ENCODE measurements around the gene TLE3. TPM values are rescaled to one million over a fixed set of nuclear protein-coding genes. Genes with fewer than 3 reads are reported as not detected.

TLE3 gene
- total and polyA plus RNA-seq, 2 donors (not counting 1 experiment from before 2014, with no cell fraction given) = 14.6 to 16.5 TPM

- Histone ChIP-seq H4K20me1 (ENCODE audit: control insufficient read depth, extremely low read depth, insufficient read depth, low read length) (no peaks in the 10 kb centered on the region), H3K9me3 (ENCODE audit: control insufficient read depth, insufficient read depth, low read depth, low read length) (no peaks in the 10 kb centered on the region), H3K27ac (ENCODE audit: insufficient read depth, low read length) (no peak overlapping the region), H3K9ac (ENCODE audit: insufficient read depth, low read length) (no peak overlapping the region), H3K27me3 (ENCODE audit: control insufficient read depth, insufficient read depth, low read length) (peaks cover 22% of the 10 kb centered on the region), H3K36me3 (ENCODE audit: control insufficient read depth, insufficient read depth, low read length) (no peaks in the 10 kb centered on the region), H3K4me1 (ENCODE audit: control insufficient read depth, extremely low read depth, insufficient read depth, low read length) (peaks cover 6% of the 10 kb centered on the region), H3K79me2 (ENCODE audit: control insufficient read depth, insufficient read depth, low read length) (no peaks in the 10 kb centered on the region), H3K4me2 (ENCODE audit: extremely low read depth, insufficient read depth, low read length) (peak overlapping the region; percentile 54), H2AFZ (ENCODE audit: low read length) (no peak overlapping the region), H3K4me3 (replicated peaks in 1 of 4; ENCODE audit: control extremely low read depth in 1 of 4, insufficient read depth in 1 of 4, low read depth in 3 of 4, low read length in 4 of 4) (no peak overlapping the region)
- TF ChIP-seq EZH2 (IDR thresholded peaks at IDR 0.05; ENCODE audit: low read length, missing control alignments) (no peak), CTCF (conservative IDR thresholded peaks at IDR 0.05 in 1 of 2, IDR thresholded peaks at IDR 0.05 in 1 of 2; ENCODE audit: low read depth in 1 of 2, low read length in 2 of 2) (peak in 1 of 2 donors; percentile 19)
- DNase-seq (ENCODE audit: low read depth in 2 of 2) = peak; percentile 94 to 97
These were observed 24.0 kb upstream of the TLE3 start for GRCh38 chr15:70121624-70122302.

- no peaks in the 10 kb centered on the region for H3K9me3 ChIP-seq (ENCODE audit: control insufficient read depth, insufficient read depth, low read depth, low read length)
- H3K79me2 ChIP-seq (ENCODE audit: control insufficient read depth, insufficient read depth, low read length) = no peaks in the 10 kb centered on the region
- H2AFZ ChIP-seq (ENCODE audit: low read length) = no peak overlapping the region
- H3K4me2 ChIP-seq (ENCODE audit: extremely low read depth, insufficient read depth, low read length) = peak overlapping the region; percentile 54
- no peak overlapping the region for H3K9ac ChIP-seq (ENCODE audit: insufficient read depth, low read length)
- TF ChIP-seq CTCF (conservative IDR thresholded peaks at IDR 0.05 in 1 of 2, IDR thresholded peaks at IDR 0.05 in 1 of 2; ENCODE audit: low read depth in 1 of 2, low read length in 2 of 2) (no peak), EZH2 (IDR thresholded peaks at IDR 0.05; ENCODE audit: low read length, missing control alignments) (no peak)
- H3K27me3 ChIP-seq (ENCODE audit: control insufficient read depth, insufficient read depth, low read length) = peaks cover 21% of the 10 kb centered on the region
- no peak overlapping the region for H3K4me3 ChIP-seq (replicated peaks in 1 of 4; ENCODE audit: control extremely low read depth in 1 of 4, insufficient read depth in 1 of 4, low read depth in 3 of 4, low read length in 4 of 4)
- peak in 1 of 2 donors; percentile 13 for DNase-seq (ENCODE audit: low read depth in 2 of 2)
- no peaks in the 10 kb centered on the region for H3K36me3 ChIP-seq (ENCODE audit: control insufficient read depth, insufficient read depth, low read length)
- H3K27ac ChIP-seq (ENCODE audit: insufficient read depth, low read length) = no peak overlapping the region
- H3K4me1 ChIP-seq (ENCODE audit: control insufficient read depth, extremely low read depth, insufficient read depth, low read length) = peaks cover 6% of the 10 kb centered on the region
- no peaks in the 10 kb centered on the region for H4K20me1 ChIP-seq (ENCODE audit: control insufficient read depth, extremely low read depth, insufficient read depth, low read length)
These were observed 23.4 kb upstream of the TLE3 start for GRCh38 chr15:70120958-70121623.

DNA sequence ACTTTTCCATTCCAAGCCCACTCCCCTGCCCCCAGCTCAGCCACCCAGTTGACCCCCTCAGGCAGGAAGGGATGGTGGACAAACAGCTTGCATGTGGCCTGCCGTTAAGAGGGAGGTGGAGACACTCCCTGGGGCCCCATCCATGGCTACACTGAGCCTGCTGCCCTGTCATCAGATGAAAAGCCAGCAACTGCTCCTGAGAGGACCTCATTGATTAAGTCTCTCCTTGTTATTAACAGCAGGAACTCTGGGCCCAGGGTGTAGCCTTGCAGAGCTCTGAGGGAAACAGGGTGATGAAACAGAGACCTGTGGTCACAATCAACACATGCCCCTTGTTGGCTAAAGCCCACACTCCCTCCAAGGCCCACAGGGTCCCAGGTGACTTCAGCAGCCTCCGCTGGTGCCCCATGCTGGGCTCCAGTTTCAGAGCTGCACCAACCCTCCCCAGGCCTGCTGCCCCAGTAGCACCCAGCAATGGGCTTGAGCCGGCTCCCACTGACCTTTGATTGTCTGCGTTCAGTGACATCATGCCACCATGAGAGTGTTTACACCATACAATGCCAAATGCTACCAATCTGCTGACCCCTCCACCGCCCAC is 22.3 kb upstream of the TLE3 start:
- Histone ChIP-seq H3K79me2 (ENCODE audit: control insufficient read depth, insufficient read depth, low read length) (no peaks in the 10 kb centered on the region), H2AFZ (ENCODE audit: low read length) (no peak overlapping the region), H3K27ac (ENCODE audit: insufficient read depth, low read length) (no peak overlapping the region), H3K4me2 (ENCODE audit: extremely low read depth, insufficient read depth, low read length) (no peak overlapping the region), H4K20me1 (ENCODE audit: control insufficient read depth, extremely low read depth, insufficient read depth, low read length) (no peaks in the 10 kb centered on the region), H3K27me3 (ENCODE audit: control insufficient read depth, insufficient read depth, low read length) (peaks cover 11% of the 10 kb centered on the region), H3K36me3 (ENCODE audit: control insufficient read depth, insufficient read depth, low read length) (no peaks in the 10 kb centered on the region), H3K4me1 (ENCODE audit: control insufficient read depth, extremely low read depth, insufficient read depth, low read length) (peaks cover 6% of the 10 kb centered on the region), H3K9ac (ENCODE audit: insufficient read depth, low read length) (no peak overlapping the region), H3K9me3 (ENCODE audit: control insufficient read depth, insufficient read depth, low read depth, low read length) (no peaks in the 10 kb centered on the region), H3K4me3 (replicated peaks in 1 of 4; ENCODE audit: control extremely low read depth in 1 of 4, insufficient read depth in 1 of 4, low read depth in 3 of 4, low read length in 4 of 4) (no peak overlapping the region)
- no peak for DNase-seq (ENCODE audit: low read depth in 2 of 2)
- TF ChIP-seq EZH2 (IDR thresholded peaks at IDR 0.05; ENCODE audit: low read length, missing control alignments) = no peak
- TF ChIP-seq CTCF (conservative IDR thresholded peaks at IDR 0.05 in 1 of 2, IDR thresholded peaks at IDR 0.05 in 1 of 2; ENCODE audit: low read depth in 1 of 2, low read length in 2 of 2) = no peak

Data from fibroblast of lung (primary cell).